B cell (primary cell): ENCODE data around the gene LUM.

ENCODE experiments used
- EZH2 ChIP-seq: IDR thresholded peaks from 2 replicates; pipeline ENCODE4 v1.6.1; 2012; ENCODE audit warnings: borderline replicate concordance, low read depth, mild to moderate bottlenecking, moderate library complexity, low read length; ENCODE audit not compliant: insufficient read depth, poor library complexity, severe bottlenecking
- TF ChIP-seq, protein P1 (sequence below): fragments of 200-600 bp; IDR thresholded peaks from one replicate; pipeline ENCODE4 v1.8.0; 2022; ENCODE audit warnings: antibody characterized with exemption, mild to moderate bottlenecking

DNA sequence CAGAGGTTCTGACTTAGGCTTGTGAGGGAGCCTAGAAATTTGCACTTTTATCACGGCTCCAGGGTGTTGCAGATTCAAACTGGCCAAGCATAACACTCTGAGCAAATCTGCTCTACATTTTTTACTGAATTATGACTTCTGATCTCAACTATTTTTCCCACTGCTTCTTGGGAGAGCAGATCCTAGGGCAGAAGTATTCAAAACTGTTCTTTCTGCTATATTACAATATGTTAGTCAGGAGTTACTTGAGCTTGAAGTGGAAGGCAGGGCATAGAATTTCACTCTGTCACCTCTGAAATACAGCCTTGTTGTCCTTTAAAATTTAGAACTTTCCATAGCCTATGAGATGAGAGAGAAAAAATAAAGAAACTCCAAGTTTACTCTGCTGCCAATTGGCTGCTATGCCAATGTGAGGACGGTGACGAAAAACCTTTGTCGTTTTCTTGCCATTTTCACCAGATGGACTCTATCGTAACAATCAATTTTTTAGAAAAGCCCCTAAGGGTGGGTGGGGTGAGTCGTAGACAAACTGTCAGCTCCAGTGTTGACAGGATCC, 37.1 kb downstream of the LUM start:
- TF ChIP-seq EZH2: no peak
- TF ChIP-seq, protein P1, sequence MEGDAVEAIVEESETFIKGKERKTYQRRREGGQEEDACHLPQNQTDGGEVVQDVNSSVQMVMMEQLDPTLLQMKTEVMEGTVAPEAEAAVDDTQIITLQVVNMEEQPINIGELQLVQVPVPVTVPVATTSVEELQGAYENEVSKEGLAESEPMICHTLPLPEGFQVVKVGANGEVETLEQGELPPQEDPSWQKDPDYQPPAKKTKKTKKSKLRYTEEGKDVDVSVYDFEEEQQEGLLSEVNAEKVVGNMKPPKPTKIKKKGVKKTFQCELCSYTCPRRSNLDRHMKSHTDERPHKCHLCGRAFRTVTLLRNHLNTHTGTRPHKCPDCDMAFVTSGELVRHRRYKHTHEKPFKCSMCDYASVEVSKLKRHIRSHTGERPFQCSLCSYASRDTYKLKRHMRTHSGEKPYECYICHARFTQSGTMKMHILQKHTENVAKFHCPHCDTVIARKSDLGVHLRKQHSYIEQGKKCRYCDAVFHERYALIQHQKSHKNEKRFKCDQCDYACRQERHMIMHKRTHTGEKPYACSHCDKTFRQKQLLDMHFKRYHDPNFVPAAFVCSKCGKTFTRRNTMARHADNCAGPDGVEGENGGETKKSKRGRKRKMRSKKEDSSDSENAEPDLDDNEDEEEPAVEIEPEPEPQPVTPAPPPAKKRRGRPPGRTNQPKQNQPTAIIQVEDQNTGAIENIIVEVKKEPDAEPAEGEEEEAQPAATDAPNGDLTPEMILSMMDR: no peak
